ENCODE results near the gene TRAF3IP1.
"Not testable (repeated sequence)": the region's sequence is repeated elsewhere in the genome, so short reads cannot be mapped to it uniquely, and the experiment has no call there.

The TRAF3IP1 gene

GRCh38 chr2:238306672-238306998 is 13.7 kb upstream of the TRAF3IP1 start:
- TF ChIP-seq TCF4 (CRISPR knock-in tag; IDR thresholded peaks at IDR 0.05; ENCODE audit: borderline replicate concordance) (no peak), GLIS3 (CRISPR knock-in tag; IDR thresholded peaks at IDR 0.05) (no peak), ZNF8 (CRISPR knock-in tag; IDR thresholded peaks at IDR 0.05) (no peak), BACH2 (CRISPR knock-in tag; IDR thresholded peaks at IDR 0.05; ENCODE audit: borderline replicate concordance) (no peak)
- ATAC-seq = no peak

GRCh38 chr2:238308177-238308576 is 12.1 kb upstream of the TRAF3IP1 start:
- no peak for TF ChIP-seq CREB5 (CRISPR knock-in tag; IDR thresholded peaks at IDR 0.05; ENCODE audit: low read depth)
- TF ChIP-seq ZFP3 (CRISPR knock-in tag; IDR thresholded peaks at IDR 0.05) = no peak
- TF ChIP-seq CSDC2 (CRISPR knock-in tag; IDR thresholded peaks at IDR 0.05) = no peak
- no peak for TF ChIP-seq RARB (CRISPR knock-in tag; IDR thresholded peaks at IDR 0.05)
- TF ChIP-seq ZFP30 (CRISPR knock-in tag; IDR thresholded peaks at IDR 0.05) = no peak
- ATAC-seq = peak; percentile 30; the same call in 2 of the 3 replicates

- ATAC-seq = not testable (repeated sequence)
Measured at GRCh38 chr2:238310721-238311120, 9.6 kb upstream of the TRAF3IP1 start.

- TF ChIP-seq ZNF8 (CRISPR knock-in tag; IDR thresholded peaks at IDR 0.05) (no peak), ZC3H10 (CRISPR knock-in tag; IDR thresholded peaks at IDR 0.05) (no peak), ARNTL (CRISPR knock-in tag; IDR thresholded peaks at IDR 0.05; ENCODE audit: borderline replicate concordance, low read depth) (no peak), OSR1 (CRISPR knock-in tag; IDR thresholded peaks at IDR 0.05) (no peak), CSRNP3 (CRISPR knock-in tag; IDR thresholded peaks at IDR 0.05) (no peak)
- no peak for ATAC-seq
Measured at GRCh38 chr2:238313289-238313990, 6.9 kb upstream of the TRAF3IP1 start.

GRCh38 chr2:238313991-238314350 is 6.3 kb upstream of the TRAF3IP1 start:
- no peak for ATAC-seq
- no peak for TF ChIP-seq ZNF8 (CRISPR knock-in tag; IDR thresholded peaks at IDR 0.05)
- no peak for TF ChIP-seq BACH2 (CRISPR knock-in tag; IDR thresholded peaks at IDR 0.05; ENCODE audit: borderline replicate concordance)
- no peak for TF ChIP-seq ISL1 (CRISPR knock-in tag; IDR thresholded peaks at IDR 0.05)
- no peak for TF ChIP-seq GLIS3 (CRISPR knock-in tag; IDR thresholded peaks at IDR 0.05)
- TF ChIP-seq OSR1 (CRISPR knock-in tag; IDR thresholded peaks at IDR 0.05) = no peak
- no peak for TF ChIP-seq TCF4 (CRISPR knock-in tag; IDR thresholded peaks at IDR 0.05; ENCODE audit: borderline replicate concordance)
- TF ChIP-seq TOX (CRISPR knock-in tag; IDR thresholded peaks at IDR 0.05; ENCODE audit: borderline replicate concordance) = no peak
- no peak for TF ChIP-seq SNAI2 (CRISPR knock-in tag; IDR thresholded peaks at IDR 0.05)

GRCh38 chr2:238314576-238314975 is 5.7 kb upstream of the TRAF3IP1 start:
- TF ChIP-seq ARNTL (CRISPR knock-in tag; IDR thresholded peaks at IDR 0.05; ENCODE audit: borderline replicate concordance, low read depth) = no peak
- TF ChIP-seq CREB5 (CRISPR knock-in tag; IDR thresholded peaks at IDR 0.05; ENCODE audit: low read depth) = no peak
- TF ChIP-seq OSR1 (CRISPR knock-in tag; IDR thresholded peaks at IDR 0.05) = no peak
- no peak for TF ChIP-seq SNAI2 (CRISPR knock-in tag; IDR thresholded peaks at IDR 0.05)
- TF ChIP-seq ZFP3 (CRISPR knock-in tag; IDR thresholded peaks at IDR 0.05) = no peak
- no peak for TF ChIP-seq ESRRG (CRISPR knock-in tag; IDR thresholded peaks at IDR 0.05)
- TF ChIP-seq ZNF8 (CRISPR knock-in tag; IDR thresholded peaks at IDR 0.05) = no peak
- TF ChIP-seq ZNF565 (CRISPR knock-in tag; conservative IDR thresholded peaks at IDR 0.05; ENCODE audit: low read depth) = no peak
- TF ChIP-seq TOX (CRISPR knock-in tag; IDR thresholded peaks at IDR 0.05; ENCODE audit: borderline replicate concordance) = no peak
- no peak for TF ChIP-seq TSHZ2 (CRISPR knock-in tag; IDR thresholded peaks at IDR 0.05)
- no peak for TF ChIP-seq PPARA (CRISPR knock-in tag; IDR thresholded peaks at IDR 0.05; ENCODE audit: borderline replicate concordance)
- TF ChIP-seq TCF4 (CRISPR knock-in tag; IDR thresholded peaks at IDR 0.05; ENCODE audit: borderline replicate concordance) = no peak
- no peak for TF ChIP-seq CSDC2 (CRISPR knock-in tag; IDR thresholded peaks at IDR 0.05)
- ATAC-seq = no peak
